HG02678 (cell line): ENCODE data around the gene MMP27.
A peak's percentile ranks its signal among the peaks of the same experiment; 100 is the strongest.

Source experiments
- ATAC-seq: cut with Tn5 transposase; IDR thresholded peaks from one replicate; pipeline ENCODE4 v1.9.1; 2021; ENCODE audit warnings: mild to moderate bottlenecking, moderate library complexity; ENCODE audit not compliant: unreplicated experiment

MMP27 gene

DNA sequence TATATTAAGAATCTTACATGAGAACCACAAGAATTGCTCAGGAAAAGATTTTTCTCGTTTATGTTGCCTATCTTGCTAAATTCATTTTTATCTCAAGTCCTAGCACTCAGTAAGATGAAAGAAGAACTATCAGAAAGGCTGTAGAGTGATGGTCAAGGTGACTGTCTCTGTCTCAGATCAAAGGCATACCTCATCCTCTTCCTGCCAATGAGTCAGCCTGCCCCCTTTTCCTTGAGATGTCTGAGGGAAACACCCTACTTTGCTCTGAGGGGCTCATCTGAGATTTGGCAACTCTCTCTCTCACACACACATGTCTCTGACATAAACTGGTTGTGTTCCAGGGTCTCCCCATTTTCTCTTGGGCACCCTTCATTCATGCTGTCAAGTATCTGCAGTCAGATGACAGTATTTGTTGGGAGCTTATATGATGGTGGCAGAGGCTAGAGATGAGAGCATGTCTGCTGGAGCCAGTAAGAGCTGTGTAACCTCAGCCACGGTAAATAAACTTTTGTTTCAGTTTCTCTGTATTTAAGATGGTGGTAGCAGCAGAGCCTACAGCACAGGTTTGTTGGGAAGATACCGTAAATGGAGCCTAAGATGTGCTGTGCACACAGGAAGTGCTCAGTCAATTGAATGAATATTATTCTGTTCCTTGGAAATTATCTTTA lies 1.6 kb downstream of the MMP27 start:
- ATAC-seq: no peak

DNA sequence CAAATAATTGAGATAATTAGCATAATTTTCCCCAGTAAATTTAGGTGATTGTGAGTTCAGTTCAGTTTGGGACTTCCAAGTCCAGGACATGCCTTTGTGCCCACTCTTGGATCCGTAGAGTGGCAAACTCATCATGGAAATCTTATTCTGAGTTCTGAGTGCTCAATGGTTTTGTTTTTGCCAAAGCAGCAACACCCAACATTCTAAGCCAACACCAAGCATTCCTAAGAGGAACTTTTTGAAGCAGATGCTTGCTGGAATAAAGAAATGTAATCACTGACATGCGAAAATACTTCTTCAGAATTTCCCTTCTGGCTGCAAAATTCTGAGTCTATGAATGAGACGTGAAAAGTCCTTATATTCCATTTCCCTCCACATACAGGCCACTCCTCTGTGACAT lies 10.4 kb downstream of the MMP27 start:
- no peak for ATAC-seq

DNA sequence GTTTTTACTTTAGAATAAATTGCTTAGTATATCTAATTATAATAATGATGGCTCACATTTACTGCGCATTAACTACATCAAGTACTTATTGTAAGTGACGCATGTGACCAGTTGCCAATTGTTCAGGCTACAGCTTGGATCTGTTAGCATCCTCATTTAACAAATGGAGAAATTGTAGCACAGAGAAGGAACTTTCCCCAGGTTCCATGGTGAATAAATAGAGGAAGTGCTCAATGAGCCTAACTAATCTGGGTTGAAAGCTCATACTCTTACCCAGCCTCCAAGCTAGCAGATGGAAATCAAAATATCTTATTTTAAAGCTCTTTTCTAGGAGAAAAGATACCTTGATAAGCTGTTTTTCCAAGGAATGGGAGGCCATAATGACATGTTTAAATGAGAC lies 19.8 kb downstream of the MMP27 start:
- no peak for ATAC-seq

DNA sequence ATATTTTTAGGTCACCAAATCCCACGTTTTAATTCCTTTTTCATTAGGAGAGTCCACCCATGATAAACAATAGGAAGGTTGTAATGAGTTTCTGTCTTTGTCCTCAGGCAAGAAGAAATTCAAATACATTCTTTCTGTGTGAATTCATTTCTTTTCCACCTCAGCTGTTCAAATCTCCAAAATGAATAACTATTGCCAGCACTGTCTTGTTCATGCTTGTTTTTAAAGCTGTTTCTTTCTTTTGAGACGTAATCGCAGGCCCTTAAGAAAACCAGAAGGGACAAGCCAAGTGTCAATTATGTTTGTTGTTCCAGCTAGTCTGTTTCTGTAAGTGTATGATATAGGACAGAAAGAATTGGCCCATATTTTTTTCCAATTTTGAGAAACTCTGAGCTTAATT lies 20.2 kb downstream of the MMP27 start:
- no peak for ATAC-seq

DNA sequence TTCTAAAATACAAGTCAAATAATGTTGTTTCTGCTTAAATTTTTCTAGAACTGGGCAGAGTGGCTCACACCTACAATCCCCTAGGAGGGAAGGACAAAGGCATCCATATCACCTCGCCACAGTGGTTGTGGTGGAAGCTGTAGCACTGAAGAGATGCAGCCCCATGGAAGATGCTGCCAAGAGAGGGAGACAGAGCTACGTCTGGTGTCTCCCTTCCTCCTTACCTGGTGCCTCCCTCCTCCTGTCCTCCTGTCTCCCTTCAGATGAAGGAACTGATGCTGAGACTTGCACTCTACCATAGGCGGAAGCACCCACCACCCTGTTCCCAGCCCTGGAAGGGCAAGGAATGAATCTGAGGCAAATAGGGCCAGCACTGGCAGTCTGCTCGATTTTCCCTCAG lies 22.3 kb downstream of the MMP27 start:
- ATAC-seq: no peak

DNA sequence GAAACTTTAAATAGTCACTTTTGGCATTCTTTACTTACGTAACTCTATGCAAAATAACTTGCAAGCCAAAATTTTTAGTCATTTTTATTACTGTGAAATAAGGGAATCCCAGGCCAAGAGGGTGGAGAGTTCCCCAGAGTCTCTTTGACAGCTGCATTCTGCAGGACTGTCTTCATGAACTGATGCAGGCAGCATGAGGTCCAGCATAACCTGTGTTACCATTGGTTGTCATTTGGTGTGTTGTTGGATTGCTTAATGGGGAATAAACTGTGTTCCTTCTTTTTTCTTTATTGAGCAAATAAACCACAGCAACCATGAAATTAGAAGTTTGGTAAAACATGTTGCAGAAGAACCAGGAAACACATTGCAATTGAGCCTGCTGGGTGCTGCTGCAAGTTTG lies 24.6 kb downstream of the MMP27 start:
- no peak for ATAC-seq

DNA sequence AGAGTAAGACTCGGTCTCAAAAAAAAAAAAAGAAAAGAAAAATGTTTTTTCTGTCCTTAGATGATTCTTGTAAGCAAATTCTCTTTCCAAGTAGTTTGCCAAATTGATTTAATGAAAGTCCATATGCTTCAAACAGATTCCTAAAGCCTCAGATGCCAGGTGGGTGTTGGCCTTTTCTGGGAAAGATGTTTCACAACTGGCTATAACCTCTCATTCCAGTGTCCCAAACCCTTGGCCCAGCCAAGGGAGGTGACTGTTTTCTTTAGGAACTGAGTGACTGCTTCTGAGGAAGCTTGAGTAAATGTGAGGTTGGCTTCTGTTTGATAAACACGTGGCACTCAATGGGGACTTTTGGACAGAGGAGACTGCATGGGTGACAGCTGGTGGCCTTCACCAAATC lies 27.5 kb downstream of the MMP27 start:
- no peak for ATAC-seq

DNA sequence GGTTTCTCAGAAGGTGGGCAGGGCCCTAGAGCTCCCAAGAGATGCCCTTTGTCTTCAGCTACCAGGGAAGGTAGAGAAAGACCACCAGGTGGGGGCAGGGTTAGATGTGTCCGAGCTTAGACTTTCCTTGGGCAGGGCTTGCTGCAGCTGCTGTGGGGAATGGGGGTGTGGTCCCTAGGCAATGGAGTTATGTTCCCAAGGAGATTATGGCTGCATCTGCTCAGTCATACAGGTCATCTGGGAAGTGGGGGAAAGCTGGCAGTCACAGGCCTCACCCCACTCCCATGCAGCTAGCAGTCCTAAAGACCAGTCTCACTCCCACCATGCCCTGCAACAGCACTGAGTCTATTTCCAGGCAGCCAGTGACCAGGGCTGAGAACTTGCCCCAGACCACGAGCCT lies 29.5 kb downstream of the MMP27 start:
- no peak for ATAC-seq

DNA sequence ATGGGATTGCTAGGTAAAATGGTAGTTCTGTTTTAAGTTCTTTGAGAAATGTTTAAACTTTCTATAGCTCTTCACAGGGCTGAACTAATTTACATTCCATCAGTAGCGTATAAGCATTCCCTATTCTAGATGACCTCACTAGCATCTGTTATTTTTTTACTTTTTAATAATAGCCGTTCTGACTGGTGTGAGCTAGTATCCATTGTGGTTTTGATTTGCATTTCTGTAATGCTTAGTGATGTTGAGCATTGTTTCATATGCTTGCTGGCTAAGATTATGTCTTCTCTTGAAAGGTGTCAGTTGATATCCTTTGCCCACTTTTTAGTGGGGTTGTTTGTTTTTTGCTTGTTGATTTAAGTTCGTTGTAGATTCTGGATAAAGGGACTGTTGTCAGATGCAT lies 35.9 kb downstream of the MMP27 start:
- peak; percentile 65 for ATAC-seq

DNA sequence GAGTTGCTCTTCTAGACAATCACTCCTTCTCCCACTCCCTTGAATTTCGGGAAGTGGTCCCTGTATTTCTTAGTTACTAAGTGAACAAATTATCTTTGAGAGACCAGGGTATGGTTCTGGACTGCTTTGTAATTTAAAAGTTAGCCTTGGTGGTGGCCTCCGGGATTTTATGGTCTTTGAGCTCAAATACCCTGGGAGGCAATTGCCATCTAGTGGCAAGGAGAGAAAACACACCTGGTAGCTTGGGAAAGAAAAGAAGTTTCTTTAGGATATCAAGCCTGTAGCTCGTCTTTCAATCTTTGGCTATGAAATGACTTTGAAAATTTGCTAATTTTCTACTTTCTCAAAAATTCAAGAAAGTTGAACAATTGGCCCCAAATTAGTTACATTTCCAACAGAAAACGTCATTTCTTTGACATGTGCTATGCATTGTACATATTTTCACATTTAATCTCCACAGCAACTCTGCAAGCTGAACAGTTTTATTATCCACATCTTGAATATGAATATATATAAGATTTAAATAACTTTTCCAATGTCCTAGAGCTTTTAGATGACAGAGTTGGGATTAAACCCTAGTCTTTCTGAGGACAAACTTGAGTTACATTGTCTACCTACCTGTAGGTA lies 39.1 kb downstream of the MMP27 start:
- ATAC-seq: peak; percentile 59

DNA sequence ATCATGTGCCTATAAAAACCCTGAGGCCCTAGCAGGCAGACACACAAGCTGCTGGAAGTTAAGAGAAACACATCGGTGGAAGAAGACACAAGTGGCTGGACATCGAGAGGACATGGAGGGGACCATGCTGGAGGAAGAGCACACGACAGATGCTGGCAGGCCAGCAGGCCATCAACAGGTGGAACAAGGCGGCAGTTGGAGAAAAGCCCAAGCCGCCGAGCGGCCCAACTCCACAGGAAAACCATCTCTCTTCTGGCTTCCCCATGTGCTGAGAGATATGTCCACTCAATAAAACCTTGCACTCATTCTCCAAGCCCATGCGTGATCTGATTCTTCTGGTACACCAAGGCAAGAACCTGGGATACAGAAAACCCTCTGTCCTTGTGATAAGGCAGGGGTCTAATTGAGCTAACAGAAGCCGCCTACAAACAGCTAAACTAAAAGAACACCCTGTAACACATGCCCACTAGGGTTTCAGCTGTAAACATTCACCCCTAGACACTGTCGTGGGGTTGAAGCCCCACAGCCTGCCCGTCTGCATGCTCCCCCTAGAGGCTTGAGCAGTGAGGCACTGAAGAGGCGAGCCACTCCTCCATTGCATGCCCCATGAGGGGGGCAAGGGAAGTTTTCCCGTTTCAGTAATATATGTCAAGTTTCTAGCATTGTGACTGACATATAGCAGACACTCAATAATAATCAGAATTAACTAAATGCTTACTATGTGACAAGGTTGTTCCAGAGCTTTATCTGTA lies 41.4 kb downstream of the MMP27 start:
- ATAC-seq: no peak

DNA sequence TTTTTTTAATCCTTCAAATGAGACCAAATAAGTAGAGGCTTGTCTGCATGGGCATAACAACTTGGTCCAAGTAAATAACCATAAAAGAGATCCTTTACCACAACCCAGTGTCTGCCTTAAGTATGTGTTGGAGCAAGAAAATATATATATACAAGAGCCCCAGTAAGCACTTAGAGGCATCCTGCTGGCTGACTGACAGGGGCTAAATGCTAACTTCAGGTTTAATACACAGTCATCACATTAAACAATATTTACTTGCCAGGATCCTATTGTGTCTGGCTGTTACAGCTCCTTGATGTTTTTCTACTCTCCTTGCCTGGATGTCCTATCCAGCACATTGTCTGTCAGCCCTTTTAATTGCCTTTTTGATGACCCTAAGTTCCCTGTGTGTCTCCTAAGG lies 43.0 kb downstream of the MMP27 start:
- no peak for ATAC-seq

DNA sequence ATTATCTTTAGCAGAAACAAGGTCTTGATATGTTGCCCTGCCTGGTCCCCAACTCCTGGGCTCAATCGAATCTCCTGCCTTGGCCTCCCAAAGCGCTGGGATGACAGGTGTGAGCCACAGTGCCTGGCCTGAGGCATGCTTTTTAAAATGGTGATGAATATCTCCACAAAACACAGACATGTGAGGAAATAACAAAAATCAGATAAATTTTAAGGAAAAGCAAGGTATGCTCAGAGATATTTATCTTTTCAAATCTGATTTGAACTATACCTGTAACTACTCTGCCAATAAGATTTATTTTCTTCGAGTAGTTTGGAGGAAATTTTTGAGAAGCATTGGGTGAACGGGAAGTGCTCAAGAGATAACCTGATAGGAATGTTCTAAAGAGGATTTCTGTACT lies 44.5 kb downstream of the MMP27 start:
- ATAC-seq: no peak

DNA sequence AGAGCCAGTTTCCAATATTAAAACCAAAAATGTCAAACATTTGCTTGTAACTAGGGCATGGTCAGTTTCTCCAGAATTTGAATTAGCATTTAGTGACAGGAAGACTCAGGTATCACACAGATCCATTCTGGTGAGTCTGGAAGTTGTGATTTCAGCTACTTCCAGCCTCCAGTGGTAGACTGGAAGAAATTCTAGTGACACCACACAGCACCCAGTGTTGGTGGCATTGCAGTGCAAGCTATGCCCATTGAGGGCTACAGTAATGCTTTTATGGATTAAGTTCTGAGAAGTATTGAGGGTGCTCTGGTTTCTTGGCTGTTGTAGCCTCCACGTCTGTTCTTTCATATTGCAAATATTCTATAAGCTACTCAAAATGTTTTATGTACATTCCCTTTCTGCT lies 49.0 kb downstream of the MMP27 start:
- no peak for ATAC-seq

DNA sequence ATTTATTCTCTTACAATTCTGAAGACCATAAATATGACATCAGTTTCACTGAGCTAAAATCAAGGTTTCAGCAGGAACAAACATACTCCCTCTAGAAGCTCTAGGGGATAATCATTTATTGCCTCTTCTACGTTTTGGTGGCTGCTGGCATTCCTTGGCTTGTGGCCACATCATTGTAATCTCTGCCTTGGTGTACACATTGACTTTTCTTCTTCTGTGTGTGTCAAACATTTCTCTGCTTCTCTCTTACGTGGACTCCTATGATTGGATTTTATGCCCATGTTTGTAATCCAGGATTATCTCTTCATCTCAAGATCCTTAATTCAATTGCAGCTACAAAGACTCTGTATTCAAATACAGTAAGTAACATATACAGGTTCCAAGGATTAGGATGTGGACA lies 50.0 kb downstream of the MMP27 start:
- ATAC-seq: no peak

DNA sequence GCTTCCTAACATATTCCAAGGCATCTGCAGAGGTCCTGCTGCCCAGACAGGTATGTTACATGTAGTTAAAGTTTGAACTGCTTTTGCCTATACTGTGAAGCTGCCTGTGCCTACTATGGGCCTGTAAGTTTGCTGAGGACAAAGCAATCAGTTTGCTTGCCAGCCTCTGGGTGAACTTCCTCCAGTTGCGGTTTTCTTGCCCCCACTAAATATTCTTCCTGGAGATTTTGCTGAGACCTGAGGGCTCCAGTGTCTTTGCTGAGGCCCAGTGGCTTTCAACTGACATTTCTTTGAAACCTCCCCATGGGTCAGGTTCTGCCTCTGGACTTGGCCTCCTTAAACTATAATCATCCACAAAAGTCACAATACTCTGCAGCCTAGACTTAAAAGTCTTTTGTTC lies 50.8 kb downstream of the MMP27 start:
- ATAC-seq: no peak

DNA sequence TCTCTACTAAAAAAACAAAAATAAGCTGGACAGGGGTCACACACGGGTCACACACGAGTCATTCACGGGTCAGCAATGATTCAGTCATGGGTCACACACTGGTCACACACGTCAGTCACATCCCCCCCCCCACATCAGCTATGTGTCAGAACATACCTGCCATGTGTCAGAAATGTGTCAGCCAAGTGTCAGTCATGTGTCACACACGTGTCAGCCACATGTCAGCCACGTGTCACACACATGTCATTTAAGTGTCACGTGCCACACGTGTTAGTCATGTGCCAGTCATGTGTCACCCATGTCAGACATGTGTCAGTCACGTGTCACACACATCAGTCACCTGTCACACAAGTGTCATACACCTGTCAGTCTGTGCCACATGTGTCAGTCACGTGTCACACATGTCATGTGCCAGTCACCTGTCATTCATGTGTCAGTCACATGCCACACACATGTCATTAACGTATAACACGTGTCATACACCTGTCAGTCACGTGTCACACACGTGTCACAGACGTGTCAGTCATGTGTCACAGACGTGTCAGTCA lies 51.8 kb downstream of the MMP27 start:
- no peak for ATAC-seq

DNA sequence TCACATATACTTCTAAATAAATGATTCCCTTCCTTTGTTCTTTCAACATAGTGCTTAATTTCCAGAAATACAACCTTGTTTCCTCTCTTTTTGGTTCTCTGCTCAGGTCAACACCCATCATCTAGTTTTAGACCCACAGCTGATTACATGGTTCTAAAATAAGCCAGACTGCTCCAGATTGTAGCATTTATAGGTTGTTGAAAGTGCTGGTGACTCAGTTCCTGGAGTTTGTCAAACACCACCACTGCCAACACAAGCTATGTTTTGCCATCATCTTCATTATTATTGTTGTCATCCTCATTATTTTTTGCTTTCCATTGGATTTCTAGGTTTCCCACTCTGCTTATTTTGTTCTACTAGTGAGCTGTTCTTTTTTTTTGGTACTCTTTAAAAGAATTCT lies 58.1 kb downstream of the MMP27 start:
- no peak for ATAC-seq

DNA sequence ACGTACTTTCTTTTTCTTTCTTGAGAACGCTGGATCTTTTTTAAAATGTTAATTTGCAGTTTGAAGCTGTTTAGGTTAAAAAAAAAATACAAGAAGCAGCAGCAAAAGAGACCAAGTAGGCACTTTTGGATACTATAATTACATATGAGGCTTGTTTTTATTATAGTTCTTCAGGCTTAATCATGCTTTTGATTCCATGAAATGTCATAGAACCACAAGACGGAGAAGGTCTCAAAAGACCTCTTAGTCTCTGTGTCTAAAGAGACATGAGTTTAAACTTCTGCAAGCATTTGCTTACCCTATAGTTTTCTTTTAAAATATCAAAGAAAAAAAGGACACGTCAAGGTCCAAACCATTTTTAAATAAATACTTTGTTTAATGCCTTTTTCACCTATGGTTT lies 61.6 kb downstream of the MMP27 start:
- no peak for ATAC-seq
